HepG2 (cell line): Measurements from ENCODE around the gene MACROH2A1. TPM values are rescaled to one million over a fixed set of nuclear protein-coding genes. Genes with fewer than 3 reads are reported as not detected.
A peak's percentile ranks its signal among the peaks of the same experiment; 100 is the strongest.

ENCODE experiments used
- BRD4 ChIP-seq: sonication (generic); formaldehyde crosslinking; IDR thresholded peaks from 2 replicates; pipeline ENCODE4 v1.4.0; 2020; ENCODE audit warnings: missing genetic modification reagents
- DRAP1 ChIP-seq: IDR thresholded peaks from 2 replicates; pipeline ENCODE4 v1.6.1; 2016; ENCODE audit warnings: missing genetic modification reagents, missing compliant biosample characterization
- KDM1A ChIP-seq: IDR thresholded peaks from 2 replicates; pipeline ENCODE4 v1.6.1; 2016; ENCODE audit warnings: missing compliant biosample characterization
- KDM5A ChIP-seq: fragments of 200-600 bp; sonication (generic); IDR thresholded peaks from 2 replicates; pipeline ENCODE4 v1.7.0; 2018; ENCODE audit warnings: antibody characterized with exemption, mild to moderate bottlenecking, low read length, borderline replicate concordance
- NFE2 ChIP-seq: sonication (generic); formaldehyde crosslinking; IDR thresholded peaks from 2 replicates; pipeline ENCODE4 v1.4.0; 2020; ENCODE audit warnings: missing genetic modification reagents
- NFIC ChIP-seq: IDR thresholded peaks from 2 replicates; pipeline ENCODE4 v1.6.1; 2012; ENCODE audit warnings: mild to moderate bottlenecking, low read length, inconsistent platforms
- NFKBIZ ChIP-seq: IDR thresholded peaks from 2 replicates; pipeline ENCODE4 v1.6.1; 2018; ENCODE audit warnings: missing genetic modification reagents, missing compliant biosample characterization
- ONECUT2 ChIP-seq: sonication (generic); formaldehyde crosslinking; IDR thresholded peaks from 2 replicates; pipeline ENCODE4 v1.4.0; 2020; ENCODE audit warnings: missing genetic modification reagents
- PAXIP1 ChIP-seq: sonication (generic); formaldehyde crosslinking; conservative IDR thresholded peaks from 2 replicates; pipeline ENCODE4 v1.4.0; 2020; ENCODE audit warnings: mild to moderate bottlenecking, missing genetic modification reagents, moderate library complexity
- RXRA ChIP-seq: sonication (generic); formaldehyde crosslinking; IDR thresholded peaks from 2 replicates; pipeline ENCODE4 v1.5.1; 2020; ENCODE audit warnings: missing genetic modification reagents
- SOX5 ChIP-seq: IDR thresholded peaks from 2 replicates; pipeline ENCODE4 v1.6.1; 2016; ENCODE audit warnings: borderline replicate concordance
- STAT5B ChIP-seq: sonication (generic); formaldehyde crosslinking; IDR thresholded peaks from 2 replicates; pipeline ENCODE4 v1.4.0; 2020; ENCODE audit warnings: missing genetic modification reagents
- WIZ ChIP-seq: sonication (generic); formaldehyde crosslinking; IDR thresholded peaks from 2 replicates; pipeline ENCODE4 v1.5.1; 2020; ENCODE audit warnings: mild to moderate bottlenecking, missing genetic modification reagents
- ZMYM3 ChIP-seq: sonication (generic); formaldehyde crosslinking; IDR thresholded peaks from 2 replicates; pipeline ENCODE4 v1.5.1; 2020; ENCODE audit warnings: mild to moderate bottlenecking, missing genetic modification reagents
- ZNF256 ChIP-seq: sonication (generic); formaldehyde crosslinking; conservative IDR thresholded peaks from 2 replicates; pipeline ENCODE4 v1.4.0; 2020; ENCODE audit warnings: missing genetic modification reagents
- ZNF549 ChIP-seq: sonication (generic); formaldehyde crosslinking; IDR thresholded peaks from 2 replicates; pipeline ENCODE4 v1.5.0; 2020; ENCODE audit warnings: missing genetic modification reagents
- ZNF572 ChIP-seq: sonication (generic); formaldehyde crosslinking; IDR thresholded peaks from 2 replicates; pipeline ENCODE4 v1.5.1; 2020; ENCODE audit warnings: mild to moderate bottlenecking, missing genetic modification reagents
- ZNF598 ChIP-seq: sonication (generic); formaldehyde crosslinking; IDR thresholded peaks from 2 replicates; pipeline ENCODE4 v1.5.1; 2020; ENCODE audit warnings: mild to moderate bottlenecking, missing genetic modification reagents, borderline replicate concordance
- ZNF777 ChIP-seq: sonication (generic); formaldehyde crosslinking; IDR thresholded peaks from 2 replicates; pipeline ENCODE4 v1.4.0; 2020; ENCODE audit warnings: missing genetic modification reagents
- ZNF850 ChIP-seq: sonication (generic); formaldehyde crosslinking; conservative IDR thresholded peaks from 2 replicates; pipeline ENCODE4 v1.9.0; 2021; ENCODE audit warnings: mild to moderate bottlenecking, missing genetic modification reagents
- ZNF878 ChIP-seq: sonication (generic); formaldehyde crosslinking; IDR thresholded peaks from 2 replicates; pipeline ENCODE4 v1.8.1; 2023; ENCODE audit warnings: mild to moderate bottlenecking, missing genetic modification reagents, moderate library complexity
- ZXDC ChIP-seq: sonication (generic); formaldehyde crosslinking; IDR thresholded peaks from 2 replicates; pipeline ENCODE4 v1.5.0; 2020; ENCODE audit warnings: mild to moderate bottlenecking, missing genetic modification reagents
- polyA plus RNA-seq, 8 experiments: library from polyadenylated mRNA; depleted of rRNA in 3 of 8; stranded (reverse) in 7 of 8; unstranded in 1 of 8; fragments of >200 nt; fragmentation: Illumina TruSeq in 4 of 8; extraction: Trizol in 4 of 8; gene quantifications; 2 replicates each; pipeline versions ENCODE4 v1.2.1 to v1.2.3, GENCODE V29; 2011 to 2016; ENCODE audit warnings: low read depth in 4 of 8, missing spikeins in 1 of 8, mixed read lengths in 1 of 8; ENCODE audit not compliant: insufficient read depth in 1 of 8
- total RNA-seq, 5 experiments: library from RNA; depleted of rRNA; stranded (reverse); fragments of >200 nt; fragmentation: Illumina TruSeq; extraction: Trizol; gene quantifications; 2 replicates each; pipeline ENCODE4 v1.2.3, GENCODE V29; 2016; ENCODE audit warnings: low read depth in 1 of 5
- TF ChIP-seq, protein P1 (sequence below): sonication (generic); formaldehyde crosslinking; IDR thresholded peaks from 2 replicates; pipeline ENCODE4 v1.4.0; 2020; ENCODE audit warnings: missing genetic modification reagents, mild to moderate bottlenecking, borderline replicate concordance

MACROH2A1 gene
- total and polyA plus RNA-seq, 2 of the 13 experiments (the other 11 are each of a cell fraction or from before 2014, with no cell fraction given), result 69.1 to 158 TPM

DNA sequence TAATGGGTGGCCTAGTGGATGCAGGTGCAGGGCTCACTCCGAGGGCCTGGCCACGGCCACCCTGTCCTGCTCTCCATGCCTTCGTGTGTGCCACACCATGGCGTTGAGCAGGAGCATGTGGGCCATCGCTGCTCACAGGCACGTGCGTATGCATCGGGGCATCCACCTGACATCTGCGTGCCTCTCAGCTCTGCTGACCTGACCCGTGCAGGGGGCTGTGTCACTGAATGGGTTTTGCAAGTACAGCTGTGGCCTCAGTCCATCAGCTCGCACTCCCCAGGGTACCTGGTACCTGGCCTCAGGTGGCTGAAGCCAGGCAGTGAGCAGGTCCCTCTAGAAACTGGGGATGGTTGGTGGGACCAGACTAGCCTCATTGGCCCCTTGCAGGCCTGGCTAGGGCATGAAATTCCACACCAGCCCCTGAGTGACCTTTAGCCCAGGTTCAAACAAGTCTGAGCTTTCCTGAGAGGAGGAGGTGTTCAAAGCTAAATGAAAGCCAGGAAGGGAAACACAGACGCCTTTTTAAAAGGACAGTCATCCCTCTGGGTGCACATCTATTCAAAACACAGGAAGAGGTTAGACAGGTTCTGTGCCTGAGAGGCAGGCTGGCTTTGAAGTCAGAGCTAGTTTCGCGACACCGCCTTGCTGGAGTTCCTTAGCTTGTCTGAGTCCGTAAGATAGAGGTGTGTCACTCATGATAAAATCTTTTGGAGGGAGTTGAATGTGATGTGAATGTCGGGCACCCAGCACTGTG, 74.0 kb downstream of the MACROH2A1 start (continued):
- no peak for TF ChIP-seq NFIC
- no peak for TF ChIP-seq NFKBIZ
- TF ChIP-seq ZNF878 (CRISPR knock-in tag), result no peak
- TF ChIP-seq KDM1A, result no peak
- TF ChIP-seq RXRA, result no peak; the same call in 1 of the 2 replicates
- no peak for TF ChIP-seq ZXDC (CRISPR knock-in tag)
- TF ChIP-seq ZNF850, result no peak
- no peak for TF ChIP-seq DRAP1
- 0 out of 2 replicates have a peak, but pooled peaks have one; percentile 46 for TF ChIP-seq ZNF598
- no peak for TF ChIP-seq ZNF549 (CRISPR knock-in tag)
- no peak for TF ChIP-seq ZMYM3 (CRISPR knock-in tag)
- TF ChIP-seq NFE2 (CRISPR knock-in tag), result no peak
- no peak for TF ChIP-seq WIZ (CRISPR knock-in tag)
- no peak for TF ChIP-seq STAT5B (CRISPR knock-in tag)
- no peak for TF ChIP-seq KDM5A
- peak; percentile 77 for TF ChIP-seq PAXIP1 (CRISPR knock-in tag)
- TF ChIP-seq ZNF777 (CRISPR knock-in tag), result no peak
- no peak for TF ChIP-seq ZNF256 (CRISPR knock-in tag)
- TF ChIP-seq SOX5 (CRISPR knock-in tag), result peak; percentile 29; the same call in 1 of the 2 replicates
- no peak for TF ChIP-seq ZNF572 (CRISPR knock-in tag)
- TF ChIP-seq ONECUT2 (CRISPR knock-in tag), result no peak
- TF ChIP-seq BRD4, result no peak; the same call in 1 of the 2 replicates
- TF ChIP-seq, protein P1, sequence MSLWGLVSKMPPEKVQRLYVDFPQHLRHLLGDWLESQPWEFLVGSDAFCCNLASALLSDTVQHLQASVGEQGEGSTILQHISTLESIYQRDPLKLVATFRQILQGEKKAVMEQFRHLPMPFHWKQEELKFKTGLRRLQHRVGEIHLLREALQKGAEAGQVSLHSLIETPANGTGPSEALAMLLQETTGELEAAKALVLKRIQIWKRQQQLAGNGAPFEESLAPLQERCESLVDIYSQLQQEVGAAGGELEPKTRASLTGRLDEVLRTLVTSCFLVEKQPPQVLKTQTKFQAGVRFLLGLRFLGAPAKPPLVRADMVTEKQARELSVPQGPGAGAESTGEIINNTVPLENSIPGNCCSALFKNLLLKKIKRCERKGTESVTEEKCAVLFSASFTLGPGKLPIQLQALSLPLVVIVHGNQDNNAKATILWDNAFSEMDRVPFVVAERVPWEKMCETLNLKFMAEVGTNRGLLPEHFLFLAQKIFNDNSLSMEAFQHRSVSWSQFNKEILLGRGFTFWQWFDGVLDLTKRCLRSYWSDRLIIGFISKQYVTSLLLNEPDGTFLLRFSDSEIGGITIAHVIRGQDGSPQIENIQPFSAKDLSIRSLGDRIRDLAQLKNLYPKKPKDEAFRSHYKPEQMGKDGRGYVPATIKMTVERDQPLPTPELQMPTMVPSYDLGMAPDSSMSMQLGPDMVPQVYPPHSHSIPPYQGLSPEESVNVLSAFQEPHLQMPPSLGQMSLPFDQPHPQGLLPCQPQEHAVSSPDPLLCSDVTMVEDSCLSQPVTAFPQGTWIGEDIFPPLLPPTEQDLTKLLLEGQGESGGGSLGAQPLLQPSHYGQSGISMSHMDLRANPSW (CRISPR knock-in tag), result no peak
